Measurements from ENCODE around the gene PDE4C. TPM values are rescaled to one million over a fixed set of nuclear protein-coding genes. Genes with fewer than 3 reads are reported as not detected.

PDE4C gene
- total RNA-seq, 1 donor from 2014 or later: 0.09 TPM

GRCh38 chr19:18198374-18198773 is 27.9 kb downstream of the PDE4C start:
- Mint-ChIP-seq H3K27me3 (ENCODE audit: low read depth) (peaks cover 5% of the 10 kb centered on the region), H3K9me3 (no peaks in the 10 kb centered on the region), H3K27ac (ENCODE audit: unreplicated experiment) (peak overlapping the region; percentile 39), H3K4me1 (peaks cover 27% of the 10 kb centered on the region), H3K36me3 (ENCODE audit: low read depth) (no peaks in the 10 kb centered on the region), H3K4me3 (peak overlapping the region; percentile 74)
- DNase-seq (ENCODE audit: low read depth, low spot score): no peak
- no peak for TF ChIP-seq CTCF (conservative IDR thresholded peaks at IDR 0.05)

DNA sequence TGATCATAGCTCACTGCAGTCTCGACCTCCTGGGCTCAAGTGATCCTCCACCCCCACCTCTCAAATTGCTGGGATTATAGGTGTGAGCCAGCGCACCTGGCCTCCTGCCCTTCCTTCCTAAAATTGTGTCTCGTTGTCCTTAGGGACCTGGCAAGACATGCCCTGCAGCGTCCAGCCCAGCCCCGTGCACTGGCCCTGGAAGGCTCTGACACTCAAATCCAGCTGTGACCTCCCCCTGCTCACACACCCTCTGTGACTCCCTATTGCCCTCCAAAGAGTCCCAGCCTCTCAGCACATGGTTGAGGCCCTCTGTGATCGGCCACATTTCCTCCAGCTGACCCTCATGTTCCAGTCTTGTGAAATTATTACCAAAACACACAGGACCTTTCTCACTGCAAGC is 28.3 kb downstream of the PDE4C start:
- DNase-seq (ENCODE audit: low read depth, low spot score): no peak
- Mint-ChIP-seq H3K4me1 (peaks cover 25% of the 10 kb centered on the region), H3K4me3 (peak overlapping the region; percentile 74), H3K36me3 (ENCODE audit: low read depth) (no peaks in the 10 kb centered on the region), H3K27ac (ENCODE audit: unreplicated experiment) (no peak overlapping the region), H3K27me3 (ENCODE audit: low read depth) (peaks cover 3% of the 10 kb centered on the region), H3K9me3 (no peaks in the 10 kb centered on the region)
- TF ChIP-seq CTCF (conservative IDR thresholded peaks at IDR 0.05): no peak

GRCh38 chr19:18197306-18197705 is 28.9 kb downstream of the PDE4C start:
- H3K27me3 Mint-ChIP-seq (ENCODE audit: low read depth): peaks cover 6% of the 10 kb centered on the region
- H3K4me3 Mint-ChIP-seq: peak overlapping the region; percentile 15
- peaks cover 27% of the 10 kb centered on the region for H3K4me1 Mint-ChIP-seq
- no peaks in the 10 kb centered on the region for H3K36me3 Mint-ChIP-seq (ENCODE audit: low read depth)
- no peak for DNase-seq (ENCODE audit: low read depth, low spot score)
- no peak for TF ChIP-seq CTCF (conservative IDR thresholded peaks at IDR 0.05)
- no peak overlapping the region for H3K27ac Mint-ChIP-seq (ENCODE audit: unreplicated experiment)
- H3K9me3 Mint-ChIP-seq: no peaks in the 10 kb centered on the region

- peak overlapping the region; percentile 69 for H3K4me3 Mint-ChIP-seq
- no peak for TF ChIP-seq CTCF (conservative IDR thresholded peaks at IDR 0.05)
- H3K27me3 Mint-ChIP-seq (ENCODE audit: low read depth): peaks cover 5% of the 10 kb centered on the region
- peaks cover 26% of the 10 kb centered on the region for H3K4me1 Mint-ChIP-seq
- no peak for DNase-seq (ENCODE audit: low read depth, low spot score)
- H3K36me3 Mint-ChIP-seq (ENCODE audit: low read depth): no peaks in the 10 kb centered on the region
- no peaks in the 10 kb centered on the region for H3K9me3 Mint-ChIP-seq
- H3K27ac Mint-ChIP-seq (ENCODE audit: unreplicated experiment): no peak overlapping the region
Observed at GRCh38 chr19:18196511-18196845, 29.8 kb downstream of the PDE4C start.

DNA sequence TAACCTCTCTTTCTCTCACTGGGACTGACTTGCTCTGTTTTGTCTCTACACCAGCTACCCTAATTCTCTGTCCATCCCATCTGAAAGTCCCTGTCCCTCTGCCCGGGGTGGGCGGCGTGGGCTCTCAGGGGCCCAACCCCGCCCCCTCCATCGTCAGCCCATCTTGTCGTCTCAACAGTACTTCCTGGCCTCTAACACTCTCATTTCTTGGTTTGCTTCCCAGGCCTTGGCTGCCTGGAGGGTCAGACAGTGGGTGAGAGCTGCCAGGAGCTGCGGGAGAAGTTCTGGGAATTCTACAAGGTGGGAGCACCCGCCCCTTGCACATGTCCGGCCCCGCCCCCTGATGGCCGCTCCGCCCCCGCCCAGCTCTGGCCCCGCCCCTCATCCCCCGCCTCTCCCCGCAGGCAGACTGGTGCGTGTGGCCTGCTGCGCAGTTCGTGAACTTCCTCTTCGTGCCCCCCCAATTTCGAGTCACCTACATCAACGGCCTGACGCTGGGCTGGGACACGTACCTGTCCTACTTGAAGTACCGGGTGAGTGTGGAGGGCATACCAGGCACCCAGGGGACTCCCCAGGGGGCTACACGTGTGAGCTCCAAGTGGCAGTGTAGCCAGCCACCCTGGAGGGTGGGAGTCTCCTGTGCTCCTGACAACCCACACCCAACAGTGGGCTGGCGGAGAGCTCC is 31.5 kb downstream of the PDE4C start:
- Mint-ChIP-seq H3K4me1 (peaks cover 24% of the 10 kb centered on the region), H3K27ac (ENCODE audit: unreplicated experiment) (no peak overlapping the region), H3K4me3 (peak overlapping the region; percentile 93), H3K27me3 (ENCODE audit: low read depth) (peaks cover 5% of the 10 kb centered on the region), H3K9me3 (no peaks in the 10 kb centered on the region), H3K36me3 (ENCODE audit: low read depth) (no peaks in the 10 kb centered on the region)
- DNase-seq (ENCODE audit: low read depth, low spot score): no peak
- TF ChIP-seq CTCF (conservative IDR thresholded peaks at IDR 0.05): no peak

All from neural crest cell (in vitro differentiated cells).